Fibroblast of peridontal ligament (primary cell): ENCODE results near the gene SYCN.

ENCODE experiments used
- DNase-seq: peaks from one replicate; pipeline ENCODE4 v3.0.0-alpha.2; 2010; ENCODE audit errors: extremely low read depth

Gene SYCN

DNA sequence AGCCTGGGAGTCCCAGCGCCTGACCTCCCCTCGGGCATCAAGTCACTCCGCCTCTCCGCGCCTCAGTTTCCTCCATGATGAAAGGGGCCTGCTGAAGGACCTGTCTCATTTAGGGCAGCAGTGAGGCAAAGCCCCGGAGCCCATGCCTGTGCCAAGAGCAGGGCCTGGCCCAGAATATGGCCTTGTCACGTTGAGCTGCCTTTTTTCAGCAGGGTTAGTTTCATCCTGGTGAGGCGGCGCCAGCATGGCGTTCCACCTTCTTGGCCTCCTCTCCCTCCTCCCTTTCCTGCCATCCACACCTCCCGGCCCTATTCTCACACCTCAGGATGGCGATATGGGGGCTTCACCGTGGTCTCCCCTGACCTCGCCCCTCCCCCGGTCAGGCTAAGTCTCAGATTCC is 48.3 kb downstream of the SYCN start:
- no peak for DNase-seq

DNA sequence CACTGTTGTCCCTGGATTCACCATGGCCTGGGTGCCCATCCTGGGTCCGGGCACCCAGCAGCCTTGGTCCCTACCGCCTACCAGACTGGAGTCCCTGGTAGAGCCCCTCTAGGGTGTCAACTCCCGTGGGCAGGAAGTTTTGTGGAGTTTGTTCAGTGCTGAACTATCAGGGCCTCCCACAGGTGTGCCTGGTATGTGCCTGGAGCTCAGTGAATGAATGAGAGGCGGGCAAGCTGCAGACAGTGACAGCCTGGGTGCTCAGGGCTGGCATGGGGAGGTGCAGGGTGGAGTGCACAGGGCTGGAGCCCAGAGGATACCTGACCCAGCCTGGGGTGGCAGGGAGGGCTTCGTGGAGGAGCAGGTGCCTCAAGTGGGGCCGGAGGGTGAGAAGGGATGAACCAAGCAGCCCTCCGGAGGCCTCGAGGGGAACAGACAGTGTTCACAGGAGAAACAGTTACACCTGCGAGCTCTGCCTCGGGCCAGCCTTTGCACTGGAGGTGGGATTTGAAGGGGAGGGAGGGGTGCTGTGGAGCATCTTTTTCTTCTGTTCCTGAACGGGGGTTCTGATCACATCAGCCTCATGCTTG is 48.9 kb downstream of the SYCN start:
- no peak for DNase-seq

DNA sequence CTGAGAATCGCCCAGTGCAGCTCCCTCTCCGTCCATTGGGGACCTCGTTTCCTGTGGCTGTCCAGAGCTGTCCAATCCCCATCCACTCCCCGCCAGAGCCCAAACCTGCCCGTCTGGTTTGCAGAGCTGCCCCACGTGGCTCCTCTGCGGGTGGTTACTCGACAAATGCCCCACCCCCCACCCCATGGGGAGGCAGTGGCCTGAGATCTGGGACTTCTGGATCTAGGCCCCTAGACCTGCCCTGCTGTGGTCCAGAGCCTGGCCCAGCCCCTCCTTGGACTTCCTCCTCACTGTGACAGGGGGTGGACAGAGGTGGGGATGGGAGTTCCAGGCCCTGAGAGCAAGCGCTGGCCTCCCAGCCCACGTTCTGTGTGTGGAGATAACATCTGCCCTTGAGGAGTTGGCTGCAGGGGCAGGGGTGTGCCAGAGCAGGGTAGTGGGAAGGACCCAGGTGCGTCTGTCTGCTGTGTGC is 49.4 kb downstream of the SYCN start:
- no peak for DNase-seq

DNA sequence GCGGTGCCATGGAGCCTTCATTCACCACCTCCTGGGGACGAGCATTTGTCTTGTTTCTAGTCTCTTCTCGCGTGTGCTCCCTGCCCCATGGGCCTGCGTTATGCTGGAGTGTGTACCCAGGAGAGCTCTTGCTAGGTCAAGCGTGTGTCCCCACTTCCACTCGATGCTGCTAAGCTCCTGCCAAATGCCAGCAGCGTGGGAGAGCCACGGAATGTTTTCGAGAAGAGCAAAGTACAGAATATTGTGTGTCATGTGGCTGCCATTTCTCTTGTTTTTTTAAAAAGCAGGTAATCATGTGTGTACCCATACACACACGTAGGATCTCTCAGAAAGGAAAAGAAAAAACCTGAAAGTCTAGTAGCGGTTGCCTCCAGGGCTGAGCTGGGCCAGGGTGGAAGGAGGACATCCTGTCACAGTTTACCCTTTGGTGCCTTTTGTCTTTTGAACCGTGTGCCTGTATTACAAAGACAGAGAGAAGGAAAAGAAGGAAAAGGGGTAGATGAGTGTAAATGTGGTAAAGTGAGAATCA is 49.9 kb downstream of the SYCN start:
- DNase-seq: no peak
